SU-DHL-6 (cell line): ENCODE measurements around the gene PITPNC1.

ENCODE experiments used
- EZH2phosphoT487 ChIP-seq: fragments of 200-600 bp; sonication (generic), shearing (Covaris generic); conservative IDR thresholded peaks from 2 replicates; pipeline ENCODE4 v1.6.1; 2018; ENCODE audit warnings: mild to moderate bottlenecking, antibody characterized with exemption, low read length, moderate library complexity, mixed read lengths
- TF ChIP-seq, protein P1 (sequence below): fragments of 200-600 bp; sonication (generic); IDR thresholded peaks from one replicate; pipeline ENCODE4 v1.5.1; 2017; ENCODE audit warnings: antibody characterized with exemption, mild to moderate bottlenecking, low read length, moderate library complexity; ENCODE audit not compliant: insufficient read depth, poor library complexity, severe bottlenecking

DNA sequence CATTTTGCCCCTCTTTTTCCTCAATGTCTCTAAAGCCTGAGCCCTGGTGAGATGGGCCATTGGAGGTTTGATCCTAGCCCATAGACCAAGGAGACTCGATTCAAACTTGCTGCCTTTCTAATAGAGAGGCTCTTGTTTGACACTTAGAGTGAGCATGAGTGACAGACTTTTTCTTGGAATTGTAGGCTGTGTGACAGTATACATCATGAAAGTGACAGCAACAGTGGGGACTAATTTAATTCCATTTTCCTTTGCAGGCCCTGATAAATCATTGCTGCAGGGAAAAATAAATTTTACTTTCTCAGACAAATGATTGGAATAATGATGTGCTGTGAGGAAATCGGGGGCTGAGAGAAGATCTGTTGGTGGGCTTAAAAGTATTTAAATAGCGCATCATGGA is 171.6 kb downstream of the PITPNC1 start:
- TF ChIP-seq, protein P1, sequence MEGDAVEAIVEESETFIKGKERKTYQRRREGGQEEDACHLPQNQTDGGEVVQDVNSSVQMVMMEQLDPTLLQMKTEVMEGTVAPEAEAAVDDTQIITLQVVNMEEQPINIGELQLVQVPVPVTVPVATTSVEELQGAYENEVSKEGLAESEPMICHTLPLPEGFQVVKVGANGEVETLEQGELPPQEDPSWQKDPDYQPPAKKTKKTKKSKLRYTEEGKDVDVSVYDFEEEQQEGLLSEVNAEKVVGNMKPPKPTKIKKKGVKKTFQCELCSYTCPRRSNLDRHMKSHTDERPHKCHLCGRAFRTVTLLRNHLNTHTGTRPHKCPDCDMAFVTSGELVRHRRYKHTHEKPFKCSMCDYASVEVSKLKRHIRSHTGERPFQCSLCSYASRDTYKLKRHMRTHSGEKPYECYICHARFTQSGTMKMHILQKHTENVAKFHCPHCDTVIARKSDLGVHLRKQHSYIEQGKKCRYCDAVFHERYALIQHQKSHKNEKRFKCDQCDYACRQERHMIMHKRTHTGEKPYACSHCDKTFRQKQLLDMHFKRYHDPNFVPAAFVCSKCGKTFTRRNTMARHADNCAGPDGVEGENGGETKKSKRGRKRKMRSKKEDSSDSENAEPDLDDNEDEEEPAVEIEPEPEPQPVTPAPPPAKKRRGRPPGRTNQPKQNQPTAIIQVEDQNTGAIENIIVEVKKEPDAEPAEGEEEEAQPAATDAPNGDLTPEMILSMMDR: no peak
- TF ChIP-seq EZH2phosphoT487: no peak
